Liver (tissue), 9 donors: ENCODE measurements around the gene ALK. TPM values are rescaled to one million over a fixed set of nuclear protein-coding genes. Genes with fewer than 3 reads are reported as not detected.

Source experiments
- DNase-seq: peaks from one replicate; pipeline ENCODE4 v3.0.0-alpha.2; 2017; ENCODE audit warnings: low spot score
- H3K27ac ChIP-seq, 2 donors: one replicate each; pipeline ENCODE4 v1.7.0; 2013; ENCODE audit warnings: inconsistent platforms in 2 of 2, low read length in 2 of 2, control low read depth in 1 of 2, low read depth in 1 of 2, mild to moderate bottlenecking in 1 of 2
- H3K27me3 ChIP-seq, 4 donors: one replicate each; pipeline versions ENCODE4 v1.6.1 to v1.7.0; 2013; ENCODE audit warnings: low read length in 3 of 4, inconsistent platforms in 1 of 4, mild to moderate bottlenecking in 1 of 4, moderate library complexity in 1 of 4; ENCODE audit not compliant: control insufficient read depth in 4 of 4, insufficient read depth in 4 of 4
- H3K36me3 ChIP-seq, 4 donors: one replicate each; pipeline versions ENCODE4 v1.6.1 to v1.7.0; 2013; ENCODE audit warnings: low read length in 3 of 4, mild to moderate bottlenecking in 3 of 4, low read depth in 1 of 4, moderate library complexity in 1 of 4; ENCODE audit not compliant: control insufficient read depth in 4 of 4, insufficient read depth in 3 of 4
- H3K4me1 ChIP-seq, 4 donors: one replicate each; pipeline versions ENCODE4 v1.6.1 to v1.7.0; 2013; ENCODE audit warnings: low read length in 3 of 4, mild to moderate bottlenecking in 3 of 4, moderate library complexity in 1 of 4; ENCODE audit not compliant: control insufficient read depth in 4 of 4, insufficient read depth in 4 of 4
- H3K4me3 ChIP-seq, 3 donors: one replicate each; pipeline versions ENCODE4 v1.6.1 to v1.7.0; 2013; ENCODE audit warnings: low read length in 3 of 3, control low read depth in 1 of 3, low read depth in 1 of 3, mild to moderate bottlenecking in 1 of 3
- H3K9ac ChIP-seq, 2 donors: one replicate each; pipeline ENCODE4 v1.7.0; 2013; ENCODE audit warnings: low read length in 2 of 2, mild to moderate bottlenecking in 2 of 2, moderate library complexity in 2 of 2, control low read depth in 1 of 2, low read depth in 1 of 2
- H3K9me3 ChIP-seq, 4 donors: one replicate each; pipeline versions ENCODE4 v1.6.1 to v1.7.0; 2013; ENCODE audit warnings: low read length in 3 of 4; ENCODE audit not compliant: control insufficient read depth in 4 of 4
- ATF3 ChIP-seq: IDR thresholded peaks from 2 replicates; pipeline ENCODE4 v1.6.1; 2016; ENCODE audit warnings: antibody characterized with exemption
- CTCF ChIP-seq: fragments of 150-350 bp; IDR thresholded peaks from 2 replicates; pipeline ENCODE4 v1.5.1; 2017; ENCODE audit warnings: improper control_type of control experiment, low read depth, low read length; ENCODE audit not compliant: missing input control
- FOXA1 ChIP-seq: IDR thresholded peaks from 2 replicates; pipeline ENCODE4 v1.6.1; 2016; ENCODE audit warnings: antibody characterized with exemption
- FOXA2 ChIP-seq: IDR thresholded peaks from 2 replicates; pipeline ENCODE4 v1.6.1; 2016; ENCODE audit warnings: antibody characterized with exemption
- GABPA ChIP-seq, 2 donors: IDR thresholded peaks in 1 of 2; conservative IDR thresholded peaks in 1 of 2; 2 replicates each; pipeline ENCODE4 v1.6.1; 2016; ENCODE audit warnings: antibody characterized with exemption in 2 of 2, mild to moderate bottlenecking in 1 of 2, moderate library complexity in 1 of 2
- HNF4A ChIP-seq, 2 donors: conservative IDR thresholded peaks; 2 replicates each; pipeline ENCODE4 v1.6.1; 2016; ENCODE audit warnings: antibody characterized with exemption in 2 of 2, mild to moderate bottlenecking in 2 of 2
- HNF4G ChIP-seq: IDR thresholded peaks from 2 replicates; pipeline ENCODE4 v1.6.1; 2016; ENCODE audit warnings: antibody characterized with exemption
- JUND ChIP-seq, 2 donors: IDR thresholded peaks; 2 replicates each; pipeline ENCODE4 v1.6.1; 2016; ENCODE audit warnings: antibody characterized with exemption in 2 of 2
- MAX ChIP-seq: IDR thresholded peaks from 2 replicates; pipeline ENCODE4 v1.6.1; 2016; ENCODE audit warnings: antibody characterized with exemption
- NR2F2 ChIP-seq: IDR thresholded peaks from 2 replicates; pipeline ENCODE4 v1.6.1; 2016; ENCODE audit warnings: antibody characterized with exemption
- RAD21 ChIP-seq, 2 donors: IDR thresholded peaks; 2 replicates each; pipeline ENCODE4 v1.6.1; 2016; ENCODE audit warnings: antibody characterized with exemption in 2 of 2, mild to moderate bottlenecking in 2 of 2
- RXRA ChIP-seq, 2 donors: IDR thresholded peaks; 2 replicates each; pipeline ENCODE4 v1.6.1; 2017 to 2018; ENCODE audit warnings: antibody characterized with exemption in 2 of 2, mild to moderate bottlenecking in 1 of 2
- SP1 ChIP-seq: IDR thresholded peaks from 2 replicates; pipeline ENCODE4 v1.6.1; 2018; ENCODE audit warnings: antibody characterized with exemption, mild to moderate bottlenecking
- YY1 ChIP-seq: IDR thresholded peaks from 2 replicates; pipeline ENCODE4 v1.6.1; 2016; ENCODE audit warnings: antibody characterized with exemption, mild to moderate bottlenecking
- WGBS: extraction: QIAGEN DNeasy Blood & Tissue Kit; methylation state at CpG from one replicate; pipeline ENCODE4 v1.1.7; 2013; 5-methylcytosine and 5-hydroxymethylcytosine counted together
- polyA plus RNA-seq, 2 donors: library from polyadenylated mRNA; stranded (reverse) in 1 of 2; unstranded in 1 of 2; fragments of 200-250 nt in 1 of 2; fragments of >200 nt in 1 of 2; fragmentation: Nextera tagmentation in 1 of 2; extraction: Ambion mirVana in 1 of 2; gene quantifications; one replicate each; pipeline versions ENCODE4 v1.2.1 to v1.2.3, GENCODE V29; 2013 to 2015
- total RNA-seq, 2 donors: library from RNA; depleted of rRNA; stranded (reverse); fragments of >200 nt; gene quantifications; one replicate each; pipeline ENCODE4 v1.2.3, GENCODE V29; 2014
- donor health status: healthy.
- donor health status: healthy.
- donor health status: healthy.
- donor health status: healthy.
- donor health status: healthy.

The ALK gene
- total and polyA plus RNA-seq, 4 donors, result under 0.01 TPM; not detected in 3

DNA sequence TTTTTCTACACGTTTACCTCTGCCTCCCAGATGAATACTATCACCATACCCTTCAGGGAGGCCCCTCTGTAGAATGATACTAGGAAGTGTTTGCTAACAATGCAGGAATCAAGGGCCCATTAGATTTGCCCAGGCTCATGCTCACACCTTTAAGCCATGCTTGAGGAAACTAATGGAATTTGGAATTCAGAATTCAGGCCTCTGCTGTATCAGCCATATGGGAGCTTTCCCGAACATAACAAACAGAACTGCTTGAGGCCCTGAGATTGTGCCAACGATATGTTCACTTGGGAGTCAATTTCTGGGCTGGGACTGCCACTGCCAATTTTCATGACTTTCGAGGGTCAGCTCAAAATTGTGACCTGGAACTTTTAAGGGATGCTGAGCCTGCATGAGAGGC lies 523.7 kb downstream of the ALK start:
- no peak overlapping the region for H3K4me3 ChIP-seq
- peaks cover 0 to 6% (median 0%) of the 10 kb centered on the region in 4 donors for H3K27me3 ChIP-seq
- WGBS, result 80% methylated on average over 4 of the region's 4 CpGs
- DNase-seq, result no peak
- TF ChIP-seq CTCF, result no peak
- no peak for TF ChIP-seq JUND (IDR thresholded peaks at IDR 0.05)
- no peak for TF ChIP-seq MAX
- TF ChIP-seq HNF4G, result no peak
- H3K9ac ChIP-seq, result no peak overlapping the region
- H3K36me3 ChIP-seq, result no peaks in the 10 kb centered on the region
- no peak overlapping the region for H3K27ac ChIP-seq
- H3K9me3 ChIP-seq, result no peaks in the 10 kb centered on the region
- H3K4me1 ChIP-seq, result no peaks in the 10 kb centered on the region

DNA sequence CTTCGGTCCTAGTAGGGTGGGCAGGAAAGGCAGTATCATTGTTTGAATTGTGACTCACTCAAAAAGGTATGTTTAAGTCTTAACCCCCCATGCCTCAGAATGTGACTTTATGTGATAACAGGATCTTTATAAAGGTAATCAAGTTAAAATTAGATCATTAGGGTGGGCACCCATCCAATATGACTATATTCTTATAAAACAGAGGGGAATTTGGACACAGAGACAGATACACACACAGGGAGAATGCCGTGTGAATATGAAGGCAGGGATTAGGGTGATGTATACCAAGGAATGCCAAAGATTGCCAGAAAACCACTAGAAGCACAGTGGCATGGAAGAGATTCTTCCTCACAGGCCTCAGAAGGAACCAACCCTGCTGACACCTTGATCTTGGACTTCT lies 524.3 kb downstream of the ALK start:
- TF ChIP-seq HNF4A (conservative IDR thresholded peaks at IDR 0.05), result no peak
- TF ChIP-seq JUND (IDR thresholded peaks at IDR 0.05), result no peak
- TF ChIP-seq SP1, result no peak
- TF ChIP-seq FOXA2, result no peak
- TF ChIP-seq GABPA (IDR thresholded peaks at IDR 0.05 in 1 of 2, conservative IDR thresholded peaks at IDR 0.05 in 1 of 2), result no peak
- Histone ChIP-seq H3K27me3 (peaks cover 0 to 6% (median 0%) of the 10 kb centered on the region in 4 donors), H3K4me1 (no peaks in the 10 kb centered on the region), H3K9ac (no peak overlapping the region), H3K27ac (no peak overlapping the region), H3K9me3 (no peaks in the 10 kb centered on the region), H3K4me3 (no peak overlapping the region), H3K36me3 (no peaks in the 10 kb centered on the region)
- WGBS, result 89% methylated on average over 2 of the region's 2 CpGs
- DNase-seq, result no peak

DNA sequence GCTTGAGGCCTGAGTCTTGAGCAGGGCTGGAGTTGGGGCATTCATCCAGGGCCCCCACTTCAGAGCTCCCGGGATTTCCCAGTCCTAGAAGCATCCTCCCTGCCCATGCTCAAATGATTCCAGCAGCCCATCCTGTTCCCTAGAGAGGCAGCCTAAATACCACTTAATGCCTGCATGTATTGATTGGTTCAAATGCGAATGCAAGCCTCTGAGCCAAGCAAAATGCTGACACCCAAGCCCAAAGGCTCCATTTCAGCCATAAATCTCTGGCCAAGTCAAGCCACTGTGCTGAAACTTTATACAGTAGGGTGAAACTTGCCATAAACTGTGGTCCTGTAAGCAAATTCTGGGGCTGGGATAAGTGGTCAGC lies 526.4 kb downstream of the ALK start:
- TF ChIP-seq NR2F2 (no peak), FOXA2 (no peak), FOXA1 (no peak), JUND (IDR thresholded peaks at IDR 0.05) (no peak), HNF4G (no peak), HNF4A (conservative IDR thresholded peaks at IDR 0.05) (no peak), RXRA (IDR thresholded peaks at IDR 0.05) (no peak)
- Histone ChIP-seq H3K4me1 (no peaks in the 10 kb centered on the region), H3K36me3 (no peaks in the 10 kb centered on the region), H3K4me3 (no peak overlapping the region), H3K27me3 (peaks cover 0 to 6% (median 0%) of the 10 kb centered on the region in 4 donors), H3K27ac (no peak overlapping the region), H3K9me3 (no peaks in the 10 kb centered on the region), H3K9ac (no peak overlapping the region)
- 60% methylated on average over 2 of the region's 2 CpGs for WGBS
- DNase-seq, result no peak

DNA sequence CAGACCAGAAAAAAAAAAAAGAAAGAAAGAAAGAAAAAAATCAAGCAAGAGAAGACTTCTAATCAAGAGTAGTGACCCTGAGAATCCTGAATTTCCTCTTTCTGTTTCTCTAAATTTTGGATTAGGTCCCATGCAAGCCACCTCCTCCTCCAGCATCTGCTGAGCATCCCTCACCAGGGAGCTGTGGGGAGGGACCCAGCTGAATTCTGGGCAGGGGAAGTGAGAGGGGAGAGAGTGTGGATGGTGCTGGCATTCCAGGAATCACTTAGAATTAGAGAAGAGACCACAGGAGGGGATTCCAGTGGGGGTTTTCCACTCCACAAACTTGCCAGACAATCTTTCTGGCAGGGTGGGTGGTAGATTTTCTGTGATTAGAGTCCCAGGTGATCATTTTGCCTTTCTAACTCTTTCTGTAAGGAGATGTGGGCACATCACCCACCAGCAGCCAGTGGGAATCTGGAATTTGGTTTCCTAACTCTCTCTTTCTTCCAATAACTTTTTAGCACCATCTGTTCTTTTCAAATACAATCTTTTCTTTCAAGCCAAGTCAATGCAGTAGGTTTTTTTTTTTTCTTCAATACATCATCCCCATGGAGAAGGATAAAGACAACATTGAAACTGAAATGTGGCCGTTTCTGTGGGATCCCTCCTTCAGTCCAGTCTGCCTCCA lies 526.9 kb downstream of the ALK start:
- Histone ChIP-seq H3K36me3 (no peaks in the 10 kb centered on the region), H3K9me3 (no peaks in the 10 kb centered on the region), H3K9ac (no peak overlapping the region), H3K27me3 (peaks cover 0 to 6% (median 0%) of the 10 kb centered on the region in 4 donors), H3K4me1 (no peaks in the 10 kb centered on the region), H3K27ac (no peak overlapping the region), H3K4me3 (no peak overlapping the region)
- no peak for DNase-seq
- 42% methylated on average over 1 of the region's 1 CpG for WGBS
- TF ChIP-seq YY1 (no peak), ATF3 (no peak), NR2F2 (no peak), RAD21 (IDR thresholded peaks at IDR 0.05) (no peak)
